NCI-H748 (cell line): Measurements from ENCODE around the gene EIF4G3.

Experiments used
- DNase-seq: peaks from one replicate; lab custom pipeline; 2025; ENCODE audit not compliant: unreplicated experiment; lab: John Stamatoyannopoulos, UW

Gene EIF4G3

GRCh38 chr1:20998826-20999225 lies 177.9 kb downstream of the EIF4G3 start:
- no peak for DNase-seq

GRCh38 chr1:20997602-20998224 lies 179.0 kb downstream of the EIF4G3 start:
- DNase-seq, result no peak

GRCh38 chr1:20996554-20996953 lies 180.1 kb downstream of the EIF4G3 start:
- no peak for DNase-seq

- DNase-seq, result no peak
These were observed 182.8 kb downstream of the EIF4G3 start for GRCh38 chr1:20993716-20994575.

- DNase-seq, result no peak
These were observed 184.2 kb downstream of the EIF4G3 start for GRCh38 chr1:20992322-20993056.

GRCh38 chr1:20988943-20989342 lies 187.8 kb downstream of the EIF4G3 start:
- no peak for DNase-seq

GRCh38 chr1:20987831-20988825 lies 188.6 kb downstream of the EIF4G3 start:
- DNase-seq, result no peak

- peak; percentile 38 for DNase-seq
These were observed 193.3 kb downstream of the EIF4G3 start for GRCh38 chr1:20983297-20983889.

- no peak for DNase-seq
These were observed 194.4 kb downstream of the EIF4G3 start for GRCh38 chr1:20982316-20982715.

- peak; percentile 3 for DNase-seq
These were observed 194.8 kb downstream of the EIF4G3 start for GRCh38 chr1:20981915-20982314.

- no peak for DNase-seq
These were observed 196.6 kb downstream of the EIF4G3 start for GRCh38 chr1:20980051-20980450.

- no peak for DNase-seq
These were observed 198.3 kb downstream of the EIF4G3 start for GRCh38 chr1:20978413-20978812.

- DNase-seq, result no peak
These were observed 201.0 kb downstream of the EIF4G3 start for GRCh38 chr1:20975668-20976067.

- DNase-seq, result no peak
These were observed 201.7 kb downstream of the EIF4G3 start for GRCh38 chr1:20974951-20975350.

- DNase-seq, result no peak
These were observed 202.6 kb downstream of the EIF4G3 start for GRCh38 chr1:20974069-20974468.

- DNase-seq, result no peak
These were observed 203.8 kb downstream of the EIF4G3 start for GRCh38 chr1:20972855-20973254.

GRCh38 chr1:20964540-20965484 lies 211.9 kb downstream of the EIF4G3 start:
- DNase-seq, result peak; percentile 90

GRCh38 chr1:20962576-20963258 lies 214.0 kb downstream of the EIF4G3 start:
- DNase-seq, result no peak
